GM18519 (cell line): ENCODE results near the gene UNC45A.

Experiments used
- ATAC-seq: cut with Tn5 transposase; IDR thresholded peaks from one replicate; pipeline ENCODE4 v1.9.1; 2021; ENCODE audit warnings: mild to moderate bottlenecking, moderate library complexity; ENCODE audit not compliant: unreplicated experiment, low FRiP score

Gene UNC45A

GRCh38 chr15:90994417-90995311, 59.6 kb downstream of the UNC45A start, which contains the start of gene PRC1:
Gene PRC1, minus strand, starts transcription at chr15:90994535. Its CDS starts 118 bp downstream, at chr15:90994417.
- ATAC-seq, result peak; percentile 84

DNA sequence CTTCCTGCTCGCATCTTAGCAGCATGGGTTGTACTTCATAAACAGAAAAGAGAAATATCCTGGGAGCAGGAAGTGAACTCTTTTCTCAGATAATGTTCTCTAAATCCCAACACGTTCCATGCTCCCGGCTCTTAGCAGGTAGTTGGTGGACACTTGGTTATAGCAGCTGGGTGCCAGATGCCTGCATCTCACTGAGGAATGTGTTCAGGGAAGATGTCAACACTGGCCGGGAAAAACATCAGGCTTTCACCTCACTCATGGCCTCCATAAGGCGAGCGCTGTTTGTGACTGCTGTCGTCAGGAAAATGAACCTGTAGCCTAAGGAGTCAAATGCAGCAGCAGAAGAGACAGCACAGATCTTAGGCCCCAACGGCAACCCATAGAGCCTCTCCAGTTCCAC, 63.7 kb downstream of the UNC45A start:
- ATAC-seq, result no peak

- no peak for ATAC-seq
These were observed 66.1 kb downstream of the UNC45A start for GRCh38 chr15:91001209-91001608.
